Fibroblast of villous mesenchyme (primary cell): ENCODE measurements around the gene DDRGK1. TPM values are rescaled to one million over a fixed set of nuclear protein-coding genes. Genes with fewer than 3 reads are reported as not detected.

Experiments
- DNase-seq: peaks from one replicate; pipeline ENCODE4 v3.0.0-alpha.2; 2010; ENCODE audit warnings: low read depth
- H3K4me3 ChIP-seq: 2 replicates; pipeline ENCODE4 v1.5.1; 2011; ENCODE audit warnings: low read depth, mild to moderate bottlenecking, low read length
- total RNA-seq: library from RNA; depleted of rRNA; stranded (reverse); fragments of >200 nt; gene quantifications from 2 replicates; pipeline ENCODE4 v1.2.3, GENCODE V29; 2012
- TF ChIP-seq, protein P1 (sequence below): IDR thresholded peaks from 2 replicates; pipeline ENCODE4 v1.5.1; 2012; ENCODE audit warnings: low read depth, mild to moderate bottlenecking, low read length; ENCODE audit not compliant: insufficient read depth

DDRGK1 gene
- total RNA-seq, 1 donor: 21.6 TPM

DNA sequence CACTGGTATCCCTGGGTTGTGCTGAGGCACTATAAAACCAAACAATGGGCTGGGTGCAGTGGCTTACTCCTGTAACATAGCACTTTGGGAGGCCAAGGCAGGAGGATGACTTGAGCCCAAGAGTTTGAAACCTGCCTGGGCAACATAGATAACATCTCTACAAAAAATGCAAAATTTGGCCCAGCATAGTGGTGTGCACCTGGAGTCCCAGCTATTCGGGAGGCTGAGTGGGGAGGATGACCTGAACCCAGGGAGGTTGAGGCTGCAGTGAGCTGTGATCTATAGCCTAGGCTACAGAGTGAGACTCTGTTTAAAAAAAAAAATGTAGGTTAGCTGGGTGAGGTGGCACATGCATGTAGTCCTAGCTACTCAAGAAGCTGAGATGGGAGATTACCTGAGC lies 42.2 kb upstream of the DDRGK1 start:
- H3K4me3 ChIP-seq: no peak overlapping the region
- DNase-seq: no peak
- TF ChIP-seq, protein P1, sequence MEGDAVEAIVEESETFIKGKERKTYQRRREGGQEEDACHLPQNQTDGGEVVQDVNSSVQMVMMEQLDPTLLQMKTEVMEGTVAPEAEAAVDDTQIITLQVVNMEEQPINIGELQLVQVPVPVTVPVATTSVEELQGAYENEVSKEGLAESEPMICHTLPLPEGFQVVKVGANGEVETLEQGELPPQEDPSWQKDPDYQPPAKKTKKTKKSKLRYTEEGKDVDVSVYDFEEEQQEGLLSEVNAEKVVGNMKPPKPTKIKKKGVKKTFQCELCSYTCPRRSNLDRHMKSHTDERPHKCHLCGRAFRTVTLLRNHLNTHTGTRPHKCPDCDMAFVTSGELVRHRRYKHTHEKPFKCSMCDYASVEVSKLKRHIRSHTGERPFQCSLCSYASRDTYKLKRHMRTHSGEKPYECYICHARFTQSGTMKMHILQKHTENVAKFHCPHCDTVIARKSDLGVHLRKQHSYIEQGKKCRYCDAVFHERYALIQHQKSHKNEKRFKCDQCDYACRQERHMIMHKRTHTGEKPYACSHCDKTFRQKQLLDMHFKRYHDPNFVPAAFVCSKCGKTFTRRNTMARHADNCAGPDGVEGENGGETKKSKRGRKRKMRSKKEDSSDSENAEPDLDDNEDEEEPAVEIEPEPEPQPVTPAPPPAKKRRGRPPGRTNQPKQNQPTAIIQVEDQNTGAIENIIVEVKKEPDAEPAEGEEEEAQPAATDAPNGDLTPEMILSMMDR: no peak

DNA sequence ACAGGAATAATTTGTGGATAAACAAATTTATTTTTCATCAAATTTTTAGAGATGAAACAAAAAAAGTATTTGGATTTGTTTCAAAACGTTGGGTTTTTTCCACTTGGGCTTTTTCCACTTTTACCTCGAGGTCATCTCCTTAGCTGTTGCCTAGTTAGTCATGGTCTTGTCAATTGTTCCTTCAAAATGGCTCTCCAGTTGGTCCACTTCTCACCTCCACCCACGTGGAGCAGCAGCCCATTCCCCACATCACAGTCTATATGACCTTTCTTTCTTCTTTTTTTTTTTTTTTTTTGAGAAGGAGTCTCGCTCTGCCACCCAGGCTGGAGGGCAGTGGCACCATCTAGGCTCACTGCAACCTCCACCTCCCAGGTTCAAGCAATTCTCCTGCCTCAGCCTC lies 41.2 kb upstream of the DDRGK1 start:
- TF ChIP-seq, protein P1: no peak
- H3K4me3 ChIP-seq: no peak overlapping the region
- no peak for DNase-seq

DNA sequence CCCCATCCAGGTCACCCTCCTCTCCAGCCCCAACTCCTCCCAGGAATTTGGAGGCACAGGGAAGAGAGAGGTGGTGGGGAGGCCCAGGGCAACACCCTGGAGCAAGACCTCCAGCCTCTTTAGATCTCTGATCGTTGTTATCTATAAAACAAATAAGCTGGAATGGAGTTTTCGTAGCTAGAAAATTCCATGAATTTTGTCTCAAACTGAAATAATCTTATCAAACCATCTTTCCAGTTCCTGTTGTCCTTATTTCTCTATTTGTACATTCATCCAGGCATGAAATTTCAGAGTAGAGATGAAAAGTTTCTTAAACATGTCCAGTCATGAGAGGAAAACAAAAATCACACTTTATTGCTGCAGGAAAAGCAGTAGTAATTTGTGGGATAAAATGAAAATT lies 40.7 kb upstream of the DDRGK1 start:
- DNase-seq: no peak
- no peak overlapping the region for H3K4me3 ChIP-seq
- TF ChIP-seq, protein P1: no peak

DNA sequence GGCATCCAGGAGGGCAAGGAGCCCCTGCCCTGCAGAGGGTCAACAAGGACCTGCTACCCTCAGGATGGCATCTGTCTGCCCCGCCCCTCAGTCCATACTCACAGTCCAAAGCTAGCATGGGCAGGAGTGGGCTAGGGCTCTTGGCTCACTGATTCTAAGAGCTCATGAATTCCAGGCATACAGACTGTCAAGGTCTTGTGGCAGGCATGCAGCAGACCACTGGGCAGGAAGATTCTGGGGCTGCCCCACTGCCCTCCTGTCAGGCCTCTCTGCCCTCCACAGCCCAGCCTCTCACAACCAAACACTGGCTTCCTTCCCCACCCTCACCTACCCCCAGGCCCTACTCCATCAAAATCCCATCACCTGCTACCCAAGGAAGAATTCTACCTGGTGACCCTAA lies 40.1 kb upstream of the DDRGK1 start:
- TF ChIP-seq, protein P1: no peak
- DNase-seq: no peak

DNA sequence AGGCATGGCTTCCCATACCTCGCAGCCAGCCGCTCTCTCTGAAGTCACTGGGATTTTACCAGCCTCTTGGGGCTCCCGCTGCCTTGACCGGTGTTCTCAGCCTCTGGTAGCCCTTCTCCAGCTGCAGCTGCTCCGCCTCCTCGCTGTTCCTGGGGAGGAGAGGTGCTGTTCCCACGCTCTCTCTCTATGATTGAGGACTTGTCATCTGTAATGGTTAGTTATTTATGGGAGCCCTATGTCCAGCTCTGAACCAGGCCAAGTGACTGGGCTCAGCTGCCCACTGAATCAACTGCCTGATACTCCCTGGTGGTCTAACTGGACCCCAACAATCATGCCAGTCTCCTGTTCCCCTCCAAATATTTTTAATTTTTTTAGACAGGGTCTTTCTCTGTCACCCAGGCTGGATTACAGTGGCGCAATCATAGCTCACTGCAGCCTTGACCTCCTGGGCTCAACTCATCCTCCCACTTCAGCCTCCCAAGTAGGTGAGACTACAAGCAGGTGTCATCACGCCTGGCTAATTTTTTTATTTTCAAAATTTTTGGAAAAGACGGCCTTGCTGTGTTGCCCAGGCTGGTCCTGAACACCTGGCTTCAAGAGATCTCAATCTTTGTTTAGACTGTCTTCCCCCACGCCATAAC lies 39.4 kb upstream of the DDRGK1 start:
- DNase-seq: no peak
- no peak overlapping the region for H3K4me3 ChIP-seq
- TF ChIP-seq, protein P1: no peak

More for the DNA sequence above, 40.1 kb upstream of the DDRGK1 start:
- H3K4me3 ChIP-seq: no peak overlapping the region

DNA sequence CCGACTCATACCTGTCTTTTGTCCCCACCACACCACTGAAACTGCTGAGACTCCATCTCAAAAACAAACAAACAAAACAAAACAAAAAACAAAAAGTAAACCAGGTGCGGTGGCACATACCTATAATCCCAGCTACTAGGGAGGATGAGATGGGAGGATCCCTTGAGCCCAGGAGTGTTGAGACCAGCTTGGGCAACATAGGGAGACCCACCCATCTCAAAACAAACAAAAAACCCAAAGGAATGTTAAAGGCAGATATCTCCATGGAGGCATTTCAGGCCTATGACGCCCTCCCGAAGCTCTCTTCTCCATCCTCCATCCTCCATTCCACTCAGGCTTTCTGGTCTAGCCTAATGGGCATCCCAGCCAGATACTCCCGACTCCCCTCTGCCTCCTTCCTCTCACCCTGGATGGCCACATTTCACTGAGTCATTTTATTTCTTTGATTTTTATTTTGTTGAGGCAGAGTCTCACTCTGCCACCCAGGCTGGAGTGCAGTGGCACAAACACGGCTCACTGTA lies 37.8 kb upstream of the DDRGK1 start:
- DNase-seq: peak; percentile 25
- no peak overlapping the region for H3K4me3 ChIP-seq
- TF ChIP-seq, protein P1: no peak
